ENCODE measurements around the gene NRL.

NRL gene

DNA sequence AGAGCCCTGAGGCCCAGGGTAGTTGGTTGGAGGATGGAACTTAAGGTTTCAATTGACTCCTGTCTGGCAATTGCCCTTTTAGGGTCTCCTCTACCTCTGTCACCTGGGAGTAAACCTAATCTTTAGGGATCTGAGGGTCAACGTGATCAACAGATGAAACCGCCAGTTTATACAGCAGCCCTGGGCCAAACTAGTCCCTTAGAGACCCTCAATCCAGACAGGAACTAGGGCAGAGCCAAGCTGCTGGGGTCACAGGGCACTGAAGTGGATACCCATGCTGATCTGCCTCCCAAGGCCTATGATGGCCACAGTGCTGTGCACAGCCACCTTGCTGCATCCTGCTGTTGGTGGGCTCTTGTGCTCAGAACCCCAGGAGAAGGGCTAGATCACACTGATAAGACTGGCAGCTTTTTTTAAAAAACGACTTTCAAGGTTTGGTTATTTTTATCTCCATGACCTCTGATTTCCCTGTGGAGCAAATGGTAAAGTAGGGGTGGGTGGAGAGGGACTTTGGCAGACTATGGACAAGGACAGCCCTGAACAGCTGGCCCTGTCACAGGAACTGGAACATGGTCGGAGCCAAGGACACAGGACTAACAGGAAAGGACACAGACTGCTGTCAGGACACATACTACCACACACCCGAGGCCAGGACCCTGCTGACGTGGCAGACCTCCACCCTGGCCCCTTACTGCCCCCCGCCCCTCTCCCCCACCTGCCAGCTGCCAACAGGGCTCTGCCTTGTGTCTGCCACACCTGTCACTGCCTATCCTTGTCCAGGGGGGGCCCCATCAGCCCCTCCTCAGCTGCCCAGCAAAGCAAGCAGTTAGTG lies 16.2 kb upstream of the NRL start:
- no peak for TF ChIP-seq POLR2AphosphoS5 (IDR thresholded peaks at IDR 0.05; ENCODE audit: low read depth, low read length)
- TF ChIP-seq SPI1 (IDR thresholded peaks at IDR 0.05; ENCODE audit: low read depth, low read length): no peak
- TF ChIP-seq TAF1 (IDR thresholded peaks at IDR 0.05; ENCODE audit: low read depth, low read length): no peak
- no peak for TF ChIP-seq POU2F2 (IDR thresholded peaks at IDR 0.05; ENCODE audit: low read depth, low read length)
- TF ChIP-seq PAX5 (IDR thresholded peaks at IDR 0.05; ENCODE audit: insufficient read depth, low read length, severe bottlenecking): no peak
- DNase-seq (ENCODE audit: insufficient read length, low spot score): no peak
- no peak for FAIRE-seq

DNA sequence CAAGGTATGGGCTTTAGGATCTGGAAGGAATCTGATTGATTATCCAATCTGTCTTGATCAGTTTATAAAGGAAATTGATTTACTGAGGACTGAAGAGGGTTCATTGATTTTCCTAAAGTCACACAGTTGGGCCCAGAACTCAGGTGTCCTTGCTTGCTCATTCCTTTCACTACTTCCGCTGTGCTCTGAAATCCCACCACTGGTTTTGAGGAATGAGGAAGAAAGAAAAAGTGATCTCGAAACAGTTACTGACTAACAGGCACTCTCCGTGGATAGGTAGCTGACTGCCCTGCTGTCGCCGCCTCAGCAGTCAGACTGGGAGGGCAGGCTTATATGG lies 15.6 kb upstream of the NRL start, which contains the start of gene FITM1:
Gene FITM1, plus strand, starts transcription at position 280 of the 337 bp plus-strand sequence. CDS start 905 bp downstream, outside the sequence.
- DNase-seq (ENCODE audit: insufficient read length, low spot score) (no peak), FAIRE-seq (no peak)
- TF ChIP-seq POU2F2 (IDR thresholded peaks at IDR 0.05; ENCODE audit: low read depth, low read length): no peak
- no peak for TF ChIP-seq POLR2AphosphoS5 (IDR thresholded peaks at IDR 0.05; ENCODE audit: low read depth, low read length)

DNA sequence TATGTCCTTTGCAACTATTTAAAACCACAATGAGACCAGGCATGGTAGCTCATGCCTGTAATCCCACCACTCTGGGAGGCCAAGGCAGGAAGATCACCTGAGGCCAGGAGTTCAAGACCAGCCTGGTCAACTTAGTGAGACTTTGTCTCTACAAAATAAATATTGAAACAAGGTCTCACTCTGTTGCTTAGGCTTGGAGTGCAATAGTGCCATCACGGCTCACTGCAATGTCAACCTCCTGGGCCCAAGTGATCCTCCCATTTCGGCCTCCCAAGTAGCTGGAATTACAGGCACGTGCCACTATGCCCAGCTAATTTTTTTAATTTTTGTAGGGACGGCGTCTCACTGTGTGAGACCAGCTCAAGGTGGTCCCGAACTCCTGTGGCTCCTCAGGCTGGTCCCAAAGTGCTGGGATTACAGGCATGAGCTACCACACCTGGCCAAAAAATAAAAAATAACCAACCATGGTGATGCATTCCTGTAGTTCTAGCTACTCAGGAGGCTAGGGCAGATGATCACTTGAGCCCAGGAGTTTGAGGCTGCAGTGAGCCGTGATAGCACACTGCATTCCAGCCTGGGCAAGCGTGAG lies 14.8 kb upstream of the NRL start:
- no peak for TF ChIP-seq POLR2AphosphoS5 (IDR thresholded peaks at IDR 0.05; ENCODE audit: low read depth, low read length)
- no peak for TF ChIP-seq SPI1 (IDR thresholded peaks at IDR 0.05; ENCODE audit: low read depth, low read length)
- no peak for TF ChIP-seq PAX5 (IDR thresholded peaks at IDR 0.05; ENCODE audit: insufficient read depth, low read length, severe bottlenecking)
- TF ChIP-seq TAF1 (IDR thresholded peaks at IDR 0.05; ENCODE audit: low read depth, low read length): no peak
- no peak for TF ChIP-seq POLR2A (IDR thresholded peaks at IDR 0.05; ENCODE audit: low read depth, low read length)
- no peak for TF ChIP-seq POU2F2 (IDR thresholded peaks at IDR 0.05; ENCODE audit: low read depth, low read length)
- FAIRE-seq (no peak), DNase-seq (ENCODE audit: insufficient read length, low spot score) (no peak)

DNA sequence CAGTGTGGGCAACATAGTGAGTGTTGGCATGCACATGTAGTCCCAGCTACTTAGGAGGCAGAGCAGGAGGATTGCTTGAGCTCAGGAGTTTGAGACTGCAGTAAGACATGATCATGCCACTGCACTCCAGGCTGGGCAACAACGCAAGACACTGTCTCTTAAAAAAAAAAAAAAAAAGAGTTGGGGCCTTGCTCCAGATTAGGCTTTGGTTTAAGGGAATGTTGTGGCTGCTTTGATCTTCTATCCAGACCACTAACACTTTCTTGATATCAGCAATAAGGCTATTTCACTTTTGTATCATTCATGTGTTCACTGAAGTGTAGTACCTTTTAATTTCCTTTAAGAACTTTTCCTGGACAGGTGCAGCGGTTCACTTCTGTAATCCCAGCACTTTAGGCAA lies 12.9 kb upstream of the NRL start:
- no peak for FAIRE-seq
- DNase-seq (ENCODE audit: insufficient read length, low spot score): no peak
- TF ChIP-seq PAX5 (IDR thresholded peaks at IDR 0.05; ENCODE audit: insufficient read depth, low read length, severe bottlenecking): no peak
- no peak for TF ChIP-seq TAF1 (IDR thresholded peaks at IDR 0.05; ENCODE audit: low read depth, low read length)
- TF ChIP-seq POLR2AphosphoS5 (IDR thresholded peaks at IDR 0.05; ENCODE audit: low read depth, low read length): no peak
- TF ChIP-seq POU2F2 (IDR thresholded peaks at IDR 0.05; ENCODE audit: low read depth, low read length): no peak
- TF ChIP-seq POLR2A (IDR thresholded peaks at IDR 0.05; ENCODE audit: low read depth, low read length): no peak
- TF ChIP-seq SPI1 (IDR thresholded peaks at IDR 0.05; ENCODE audit: low read depth, low read length): no peak

DNA sequence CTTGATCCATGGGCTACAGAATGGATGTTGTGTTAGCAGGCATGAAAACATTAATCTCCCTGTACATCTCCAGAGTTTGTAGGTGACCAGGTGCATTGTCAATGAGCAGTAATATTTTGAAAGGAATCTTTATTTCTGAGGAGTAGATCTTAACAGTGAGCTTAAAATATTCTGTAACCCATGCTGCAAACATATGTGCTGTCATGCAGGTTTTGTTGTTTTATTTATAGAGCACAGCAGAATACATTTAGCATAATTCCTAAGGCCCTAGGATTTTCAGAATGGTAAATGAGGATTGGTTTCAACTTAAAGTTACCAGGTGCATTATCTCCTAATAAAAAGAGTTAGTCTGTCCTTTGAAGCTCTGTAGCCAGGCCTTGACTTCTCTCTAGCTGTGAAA lies 12.2 kb upstream of the NRL start:
- no peak for DNase-seq (ENCODE audit: insufficient read length, low spot score)
- FAIRE-seq: no peak
- no peak for TF ChIP-seq TAF1 (IDR thresholded peaks at IDR 0.05; ENCODE audit: low read depth, low read length)
- no peak for TF ChIP-seq SPI1 (IDR thresholded peaks at IDR 0.05; ENCODE audit: low read depth, low read length)

DNA sequence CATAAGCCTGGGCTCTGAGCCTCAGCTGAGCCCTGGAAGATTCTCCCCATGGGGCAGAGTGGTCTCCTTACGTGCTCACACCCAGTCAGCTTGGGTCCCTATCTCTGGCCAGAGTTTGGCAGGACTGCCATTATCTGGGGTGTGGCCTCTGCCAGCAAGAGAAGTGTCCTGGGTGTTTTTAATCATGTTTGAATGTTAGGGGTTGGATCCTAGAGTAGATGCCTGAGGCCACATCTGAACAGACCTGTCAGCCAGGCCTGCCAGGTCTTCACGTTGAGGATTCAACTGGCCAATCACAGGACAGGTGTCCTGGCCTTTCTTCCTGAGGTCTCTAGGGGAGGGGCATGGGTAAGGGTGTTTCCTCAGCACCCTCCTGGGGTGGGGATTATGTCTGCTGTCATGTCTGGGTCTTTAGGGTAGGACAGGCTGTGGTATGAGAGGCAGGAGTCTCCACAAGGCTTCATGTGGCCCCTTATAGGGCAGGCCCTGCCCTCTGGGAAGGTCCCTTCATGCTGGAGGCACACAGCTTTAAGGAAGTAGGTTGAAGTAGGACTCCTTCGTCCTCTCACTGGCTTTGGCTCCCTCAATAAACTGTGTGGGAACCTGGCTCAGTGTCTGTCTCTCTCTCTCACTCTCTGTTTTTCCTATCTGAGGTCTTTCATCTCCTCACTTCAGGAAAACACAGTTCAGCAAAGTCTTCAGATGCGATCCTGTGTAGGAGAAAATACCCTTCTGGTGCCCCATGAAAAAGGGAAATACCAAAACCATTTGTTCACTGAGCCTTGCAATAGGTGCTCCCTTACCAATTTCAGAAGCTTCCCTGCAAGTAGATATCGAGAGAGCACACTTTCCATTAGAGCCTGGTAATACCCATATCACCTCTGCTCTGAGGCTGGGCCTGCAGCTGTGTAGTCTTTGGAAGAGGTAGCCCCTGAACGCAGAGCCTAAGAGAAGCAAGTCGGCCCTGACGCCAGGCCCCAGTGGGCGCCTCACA lies 9.0 kb upstream of the NRL start:
- no peak for DNase-seq (ENCODE audit: insufficient read length, low spot score)
- no peak for TF ChIP-seq TAF1 (IDR thresholded peaks at IDR 0.05; ENCODE audit: low read depth, low read length)
- no peak for TF ChIP-seq SPI1 (IDR thresholded peaks at IDR 0.05; ENCODE audit: low read depth, low read length)
- no peak for TF ChIP-seq POU2F2 (IDR thresholded peaks at IDR 0.05; ENCODE audit: low read depth, low read length)
- no peak; the same call in 1 of the 2 replicates for TF ChIP-seq POLR2AphosphoS5 (IDR thresholded peaks at IDR 0.05; ENCODE audit: low read depth, low read length)
- TF ChIP-seq PAX5 (IDR thresholded peaks at IDR 0.05; ENCODE audit: insufficient read depth, low read length, severe bottlenecking): no peak
- no peak; the same call in 1 of the 2 replicates for TF ChIP-seq POLR2A (IDR thresholded peaks at IDR 0.05; ENCODE audit: low read depth, low read length)
- no peak for FAIRE-seq

DNA sequence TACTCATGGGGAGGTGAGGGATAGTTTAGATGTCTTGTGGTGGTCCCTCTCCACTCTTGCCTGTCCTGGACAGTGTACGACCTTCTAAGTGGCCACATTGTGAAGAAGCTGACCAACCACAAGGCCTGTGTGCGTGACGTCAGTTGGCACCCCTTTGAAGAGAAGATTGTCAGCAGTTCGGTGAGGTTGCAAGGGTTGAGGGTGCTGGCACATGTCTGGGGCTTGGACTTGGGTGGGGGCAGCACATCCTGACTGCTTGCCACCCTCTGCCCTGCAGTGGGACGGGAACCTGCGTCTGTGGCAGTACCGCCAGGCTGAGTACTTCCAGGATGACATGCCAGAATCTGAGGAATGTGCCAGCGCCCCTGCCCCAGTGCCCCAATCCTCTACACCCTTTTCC lies 8.1 kb upstream of the NRL start:
- TF ChIP-seq POLR2A (IDR thresholded peaks at IDR 0.05; ENCODE audit: low read depth, low read length) (no peak; the same call in 1 of the 2 replicates), SPI1 (IDR thresholded peaks at IDR 0.05; ENCODE audit: low read depth, low read length) (no peak), POLR2AphosphoS5 (IDR thresholded peaks at IDR 0.05; ENCODE audit: low read depth, low read length) (no peak), TAF1 (IDR thresholded peaks at IDR 0.05; ENCODE audit: low read depth, low read length) (no peak), PAX5 (IDR thresholded peaks at IDR 0.05; ENCODE audit: insufficient read depth, low read length, severe bottlenecking) (no peak), POU2F2 (IDR thresholded peaks at IDR 0.05; ENCODE audit: low read depth, low read length) (no peak)
- DNase-seq (ENCODE audit: insufficient read length, low spot score): no peak
- FAIRE-seq: no peak

DNA sequence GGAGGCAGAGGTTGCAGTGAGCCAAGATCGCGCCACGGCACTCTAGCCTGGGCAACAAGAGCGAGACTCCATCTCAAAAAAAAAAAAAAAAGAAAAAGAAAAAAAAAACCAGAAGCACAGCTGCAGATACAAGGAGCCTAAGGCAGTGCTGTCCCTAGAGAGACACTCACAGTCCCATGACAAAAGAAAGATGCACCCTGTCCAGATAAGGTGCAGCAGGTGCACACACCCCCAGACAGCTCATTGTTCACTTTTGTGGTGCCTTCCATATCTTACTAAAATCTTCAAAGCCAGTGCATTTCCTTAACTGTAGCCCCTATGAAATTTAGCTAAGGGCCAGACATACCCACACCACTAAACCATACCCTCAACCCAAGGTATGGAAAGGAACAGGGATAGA lies 7.7 kb upstream of the NRL start:
- FAIRE-seq (no peak), DNase-seq (ENCODE audit: insufficient read length, low spot score) (no peak)
- TF ChIP-seq POLR2AphosphoS5 (IDR thresholded peaks at IDR 0.05; ENCODE audit: low read depth, low read length) (no peak), PAX5 (IDR thresholded peaks at IDR 0.05; ENCODE audit: insufficient read depth, low read length, severe bottlenecking) (no peak), POU2F2 (IDR thresholded peaks at IDR 0.05; ENCODE audit: low read depth, low read length) (no peak), TAF1 (IDR thresholded peaks at IDR 0.05; ENCODE audit: low read depth, low read length) (no peak), SPI1 (IDR thresholded peaks at IDR 0.05; ENCODE audit: low read depth, low read length) (no peak), POLR2A (IDR thresholded peaks at IDR 0.05; ENCODE audit: low read depth, low read length) (no peak)

DNA sequence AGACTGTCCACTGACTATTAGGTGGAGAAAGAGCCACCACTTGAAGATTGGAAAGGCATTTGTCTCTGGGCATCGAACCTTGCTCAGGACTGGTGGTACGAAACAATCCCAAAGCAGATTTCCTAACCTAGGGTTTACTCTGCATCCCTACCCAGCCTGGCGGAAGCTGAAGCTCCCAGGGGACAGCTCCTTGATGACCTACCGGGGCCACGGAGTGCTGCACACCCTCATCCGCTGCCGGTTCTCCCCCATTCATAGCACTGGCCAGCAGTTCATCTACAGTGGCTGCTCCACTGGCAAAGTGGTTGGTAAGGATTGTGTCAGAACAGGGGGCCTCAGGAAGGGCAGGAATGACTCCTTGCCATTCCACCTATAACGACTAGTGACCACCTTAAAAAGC lies 6.5 kb upstream of the NRL start:
- DNase-seq (ENCODE audit: insufficient read length, low spot score) (no peak), FAIRE-seq (no peak)
- TF ChIP-seq POLR2AphosphoS5 (IDR thresholded peaks at IDR 0.05; ENCODE audit: low read depth, low read length) (no peak), POU2F2 (IDR thresholded peaks at IDR 0.05; ENCODE audit: low read depth, low read length) (no peak)
